PC-3 (cell line): ENCODE results near the gene FALEC. TPM values are rescaled to one million over a fixed set of nuclear protein-coding genes. Genes with fewer than 3 reads are reported as not detected.
"Not testable (repeated sequence)": the region's sequence is repeated elsewhere in the genome, so short reads cannot be mapped to it uniquely, and the experiment has no call there.

Experiments
- ATAC-seq: fragments of 200-7000 bp; cut with Tn5 transposase; 2 replicates; pipeline ENCODE4 v1.9.1; 2020; ENCODE audit warnings: mild to moderate bottlenecking, moderate library complexity
- BruUV-seq: library from RNA; stranded (reverse); fragments of 400-500 nt; replicated peaks from 2 replicates; lab custom pipeline; 2021; lab: Mats Ljungman, UMichigan
- CTCF ChIA-PET: fragments of 300-600 bp; sonication (Branson Sonifier 250); formaldehyde crosslinking; loops from one replicate; lab custom pipeline; 2022; ENCODE audit warnings: antibody characterized with exemption; lab: Charles Lee
- POLR2A ChIA-PET: fragments of 300-600 bp; sonication (Branson Sonifier 250); formaldehyde crosslinking; loops from one replicate; lab custom pipeline; 2022; ENCODE audit warnings: antibody characterized with exemption; ENCODE audit not compliant: unreplicated experiment; lab: Charles Lee
- DNase-seq: peaks from one replicate; pipeline ENCODE4 v3.0.0-alpha.2; 2015
- H2AFZ ChIP-seq: fragments of 300-600 bp; sonication (generic); 2 replicates; pipeline ENCODE4 v1.6.0; 2016; ENCODE audit warnings: antibody characterized with exemption, low read length
- H3F3A ChIP-seq: fragments of 300-600 bp; sonication (generic); one replicate; pipeline ENCODE4 v1.6.0; 2017; ENCODE audit warnings: antibody characterized with exemption, low read length, control low read depth, mild to moderate bottlenecking; ENCODE audit not compliant: unreplicated experiment
- H3K27ac ChIP-seq: fragments of 300-600 bp; sonication (generic); 2 replicates; pipeline ENCODE4 v1.5.1; 2016; ENCODE audit warnings: mild to moderate bottlenecking, low read length
- H3K27me3 ChIP-seq: fragments of 300-600 bp; sonication (generic); 2 replicates; pipeline ENCODE4 v1.6.1; 2016; ENCODE audit warnings: low read length, mixed read lengths
- H3K36me3 ChIP-seq: fragments of 300-600 bp; sonication (generic); 2 replicates; pipeline ENCODE4 v1.6.1; 2016; ENCODE audit warnings: low read depth, mixed run types, low read length, mixed read lengths
- H3K4me1 ChIP-seq: fragments of 300-600 bp; sonication (generic); 2 replicates; pipeline ENCODE4 v1.5.1; 2016; ENCODE audit warnings: low read length; ENCODE audit not compliant: insufficient read depth
- H3K4me2 ChIP-seq: fragments of 300-600 bp; sonication (generic); 2 replicates; pipeline ENCODE4 v1.6.0; 2016; ENCODE audit warnings: low read length
- H3K4me3 ChIP-seq: fragments of 300-600 bp; sonication (generic); 2 replicates; pipeline ENCODE4 v1.5.1; 2016; ENCODE audit warnings: mild to moderate bottlenecking, low read length, mixed read lengths
- H3K79me2 ChIP-seq: fragments of 300-600 bp; sonication (generic); 2 replicates; pipeline ENCODE4 v1.6.1; 2017; ENCODE audit warnings: low read length, mixed read lengths
- H3K9ac ChIP-seq: fragments of 300-600 bp; sonication (generic); 2 replicates; pipeline ENCODE4 v1.6.0; 2016; ENCODE audit warnings: mild to moderate bottlenecking, low read length
- H3K9me2 ChIP-seq: fragments of 300-600 bp; sonication (generic); replicated peaks from 2 replicates; pipeline ENCODE4 v1.6.1; 2016; ENCODE audit warnings: mixed run types, low read length, mixed read lengths
- H3K9me3 ChIP-seq: fragments of 300-600 bp; sonication (generic); 2 replicates; pipeline ENCODE4 v1.6.1; 2016; ENCODE audit warnings: low read length, mixed read lengths
- H4K20me1 ChIP-seq: fragments of 300-600 bp; sonication (generic); 2 replicates; pipeline ENCODE4 v1.6.1; 2016; ENCODE audit warnings: low read length, mixed read lengths
- CTCF ChIP-seq: fragments of 300-600 bp; sonication (generic); conservative IDR thresholded peaks from 2 replicates; pipeline ENCODE4 v1.5.1; 2017; ENCODE audit warnings: antibody characterized with exemption, low read depth, mild to moderate bottlenecking, low read length
- EZH2 ChIP-seq: fragments of 300-600 bp; sonication (generic); IDR thresholded peaks from one replicate; pipeline ENCODE4 v1.6.1; 2017; ENCODE audit warnings: antibody characterized with exemption, mild to moderate bottlenecking, low read length; ENCODE audit not compliant: unreplicated experiment
- EZH2phosphoT487 ChIP-seq: fragments of 300-600 bp; sonication (generic); IDR thresholded peaks from 2 replicates; pipeline ENCODE4 v1.6.1; 2018; ENCODE audit warnings: mild to moderate bottlenecking, antibody characterized with exemption, low read length, borderline replicate concordance
- intact Hi-C: fragments of 100-400 bp; cut with micrococcal nuclease; formaldehyde crosslinking; loops from 2 replicates; pipeline ENCODE4 v1.9.0; 2023
- total RNA-seq: library from RNA; depleted of rRNA; stranded (reverse); fragments of >200 nt; gene quantifications from 2 replicates; pipeline ENCODE4 v1.2.3, GENCODE V29; 2014

Gene FALEC
- total RNA-seq, 1 experiment from 2014 or later, result 0.73 TPM

- peak within 1 kb of the TSS; percentile 93 for H3K4me3 ChIP-seq
- H3K4me2 ChIP-seq, result peak within 1 kb of the TSS; percentile 92
- no peaks in the 10 kb centered on the region for H3K9me2 ChIP-seq
- H3K27ac ChIP-seq, result peak within 1 kb of the TSS; percentile 89
- CTCF ChIA-PET, result interaction anchor here (0.5 to 1.6 kb wide), 5 partner anchors 17 to 195 kb away, joined by 3 to 6 read pairs (median 3); partner anchors contain the start of genes ENSA and GOLPH3L
- TF ChIP-seq EZH2 (no peak), CTCF (no peak), EZH2phosphoT487 (no peak)
- peaks cover 15% of the 10 kb centered on the region for H3F3A ChIP-seq
- DNase-seq (peak; percentile 99), ATAC-seq (peak; percentile 83)
- BruUV-seq, result no TSS peak
- H3K4me1 ChIP-seq, result peaks cover 26% of the 10 kb centered on the region
- H3K9me3 ChIP-seq, result no peaks in the 10 kb centered on the region
- peaks cover 60% of the 10 kb centered on the region for H3K79me2 ChIP-seq
- POLR2A ChIA-PET, result interaction anchor here (0.5 to 2.6 kb wide), 24 partner anchors 9 to 483 kb away, joined by 3 to 31 read pairs (median 6); partner anchors contain the start of genes ECM1, ENSA, GOLPH3L and RPRD2
- intact Hi-C loops, result loop anchor here (1.0 to 5.0 kb wide), 5 partner anchors 18 to 233 kb away; no protein-coding TSS in a partner anchor
- H4K20me1 ChIP-seq, result peaks cover 49% of the 10 kb centered on the region
- no peaks in the 10 kb centered on the region for H3K27me3 ChIP-seq
- H3K9ac ChIP-seq, result peak within 1 kb of the TSS; percentile 98
- H2AFZ ChIP-seq, result peak within 1 kb of the TSS; percentile 68
- peaks cover 47% of the 10 kb centered on the region for H3K36me3 ChIP-seq
Observed at GRCh38 chr1:150579110-150579944, 63.8 kb downstream of the FALEC start, which contains the start of gene MCL1. MCL1 (minus strand) TSS chr1:150579610; CDS start chr1:150579530, 80 bp downstream.

- Histone ChIP-seq H3K27ac (peak overlapping the region; percentile 74), H3K9me3 (no peaks in the 10 kb centered on the region), H3K4me3 (peak overlapping the region; percentile 93), H3F3A (peaks cover 8% of the 10 kb centered on the region), H3K27me3 (no peaks in the 10 kb centered on the region), H4K20me1 (peaks cover 42% of the 10 kb centered on the region), H2AFZ (peak overlapping the region; percentile 68), H3K79me2 (peaks cover 53% of the 10 kb centered on the region), H3K4me1 (peaks cover 20% of the 10 kb centered on the region), H3K4me2 (peak overlapping the region; percentile 85), H3K9me2 (no peaks in the 10 kb centered on the region), H3K9ac (peak overlapping the region; percentile 98), H3K36me3 (peaks cover 39% of the 10 kb centered on the region)
- POLR2A ChIA-PET, result interaction anchor here (0.6 to 2.6 kb wide), 18 partner anchors 12 to 346 kb away, joined by 3 to 31 read pairs (median 6); partner anchors contain the start of genes ECM1, ENSA, GOLPH3L and RPRD2
- intact Hi-C loops, result loop anchor here (1.0 to 5.0 kb wide), 5 partner anchors 19 to 232 kb away; no protein-coding TSS in a partner anchor
- DNase-seq (no peak), ATAC-seq (no peak)
- no peak for TF ChIP-seq CTCF
- no peak for TF ChIP-seq EZH2phosphoT487
- no peak for TF ChIP-seq EZH2
- BruUV-seq, result TSS peak; percentile 69
- CTCF ChIA-PET, result interaction anchor here (1.0 to 1.6 kb wide), 3 partner anchors 18 to 49 kb away, joined by 3 to 5 read pairs (median 3); partner anchors contain the start of gene ENSA
Observed at GRCh38 chr1:150579945-150580642, 64.5 kb downstream of the FALEC start.

- H3K9ac ChIP-seq, CTCF ChIA-PET, H3K4me2 ChIP-seq, H3K27ac ChIP-seq, H3K4me3 ChIP-seq, ATAC-seq, POLR2A ChIA-PET, BruUV-seq, H3K27me3 ChIP-seq, H3K9me2 ChIP-seq, H2AFZ ChIP-seq, intact Hi-C loops, H3K9me3 ChIP-seq, DNase-seq, H3F3A ChIP-seq: not testable (repeated sequence)
- peaks cover 33% of the 10 kb centered on the region for H4K20me1 ChIP-seq
- H3K4me1 ChIP-seq, result peaks cover 11% of the 10 kb centered on the region
- peaks cover 44% of the 10 kb centered on the region for H3K79me2 ChIP-seq
- H3K36me3 ChIP-seq, result peaks cover 31% of the 10 kb centered on the region
Observed at GRCh38 chr1:150580966-150581365, 65.4 kb downstream of the FALEC start.

GRCh38 chr1:150581437-150581836, 65.9 kb downstream of the FALEC start:
- H3K27me3 ChIP-seq, H3K4me1 ChIP-seq, DNase-seq, H3K9me3 ChIP-seq, H2AFZ ChIP-seq, BruUV-seq, intact Hi-C loops, H3F3A ChIP-seq, H3K9me2 ChIP-seq, H3K4me2 ChIP-seq, H3K4me3 ChIP-seq, POLR2A ChIA-PET, H3K9ac ChIP-seq, CTCF ChIA-PET, ATAC-seq, H3K27ac ChIP-seq: not testable (repeated sequence)
- peaks cover 26% of the 10 kb centered on the region for H3K36me3 ChIP-seq
- peaks cover 39% of the 10 kb centered on the region for H3K79me2 ChIP-seq
- H4K20me1 ChIP-seq, result peaks cover 28% of the 10 kb centered on the region
